ENCODE results near the gene HAUS5. TPM values are rescaled to one million over a fixed set of nuclear protein-coding genes. Genes with fewer than 3 reads are reported as not detected.

The HAUS5 gene
- total RNA-seq, 2 experiments from 2014 or later, result 28.4 to 29.9 TPM

DNA sequence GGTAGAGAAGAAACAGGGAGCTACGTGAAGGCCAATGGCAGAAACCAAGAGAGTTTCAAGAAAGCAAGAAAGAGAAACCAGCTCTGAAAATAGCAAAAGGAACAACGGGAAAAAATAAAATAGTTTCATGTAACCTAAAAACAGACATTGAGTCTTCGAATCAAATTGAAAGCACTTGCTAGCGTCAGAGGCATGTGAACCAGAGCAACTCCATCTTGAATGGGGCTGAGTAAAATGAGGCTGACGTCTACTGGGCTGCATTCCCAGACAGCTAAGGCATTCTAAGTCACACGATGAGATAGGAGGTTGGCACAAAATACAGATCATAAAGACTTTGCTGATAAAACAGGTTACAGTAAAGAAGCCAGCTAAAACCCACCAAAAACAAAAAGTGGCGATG is 33.8 kb upstream of the HAUS5 start:
- H3K4me3 ChIP-seq (ENCODE audit: low read length), result no peak overlapping the region
- peaks cover 4 to 6% of the 10 kb centered on the region in 2 experiments for H3K27me3 ChIP-seq (ENCODE audit: control insufficient read depth in 1 of 2, insufficient read depth in 2 of 2, low read length in 2 of 2)
- no peak for DNase-seq
- Mint-ChIP-seq H3K9me3 (peaks cover 7% of the 10 kb centered on the region), H3K27me3 (peaks cover 17% of the 10 kb centered on the region), H3K4me3 (no peak overlapping the region), H3K4me1 (ENCODE audit: low read depth) (no peaks in the 10 kb centered on the region), H3K36me3 (ENCODE audit: low read depth) (peaks cover 4% of the 10 kb centered on the region), H3K27ac (no peak overlapping the region)
- ChIA-PET POLR2A (no interaction called here), CTCF (no interaction called here)
- H3K36me3 ChIP-seq (ENCODE audit: insufficient read depth, low read length), result no peaks in the 10 kb centered on the region
- no peaks in the 10 kb centered on the region for H3K4me1 ChIP-seq (ENCODE audit: insufficient read depth, low read length)
- H3K27ac ChIP-seq (ENCODE audit: low read depth in 1 of 2, low read length in 2 of 2), result no peak overlapping the region
- intact Hi-C loops (cut with DNase I, micrococcal nuclease), result no loop called here
- TF ChIP-seq, protein P1, sequence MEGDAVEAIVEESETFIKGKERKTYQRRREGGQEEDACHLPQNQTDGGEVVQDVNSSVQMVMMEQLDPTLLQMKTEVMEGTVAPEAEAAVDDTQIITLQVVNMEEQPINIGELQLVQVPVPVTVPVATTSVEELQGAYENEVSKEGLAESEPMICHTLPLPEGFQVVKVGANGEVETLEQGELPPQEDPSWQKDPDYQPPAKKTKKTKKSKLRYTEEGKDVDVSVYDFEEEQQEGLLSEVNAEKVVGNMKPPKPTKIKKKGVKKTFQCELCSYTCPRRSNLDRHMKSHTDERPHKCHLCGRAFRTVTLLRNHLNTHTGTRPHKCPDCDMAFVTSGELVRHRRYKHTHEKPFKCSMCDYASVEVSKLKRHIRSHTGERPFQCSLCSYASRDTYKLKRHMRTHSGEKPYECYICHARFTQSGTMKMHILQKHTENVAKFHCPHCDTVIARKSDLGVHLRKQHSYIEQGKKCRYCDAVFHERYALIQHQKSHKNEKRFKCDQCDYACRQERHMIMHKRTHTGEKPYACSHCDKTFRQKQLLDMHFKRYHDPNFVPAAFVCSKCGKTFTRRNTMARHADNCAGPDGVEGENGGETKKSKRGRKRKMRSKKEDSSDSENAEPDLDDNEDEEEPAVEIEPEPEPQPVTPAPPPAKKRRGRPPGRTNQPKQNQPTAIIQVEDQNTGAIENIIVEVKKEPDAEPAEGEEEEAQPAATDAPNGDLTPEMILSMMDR (IDR thresholded peaks at IDR 0.05), result no peak
- no peak for ATAC-seq (ENCODE audit: poor library complexity)
- peaks cover 22 to 29% of the 10 kb centered on the region in 2 experiments for H3K9me3 ChIP-seq (ENCODE audit: control insufficient read depth in 1 of 2, insufficient read depth in 1 of 2, low read length in 2 of 2)

DNA sequence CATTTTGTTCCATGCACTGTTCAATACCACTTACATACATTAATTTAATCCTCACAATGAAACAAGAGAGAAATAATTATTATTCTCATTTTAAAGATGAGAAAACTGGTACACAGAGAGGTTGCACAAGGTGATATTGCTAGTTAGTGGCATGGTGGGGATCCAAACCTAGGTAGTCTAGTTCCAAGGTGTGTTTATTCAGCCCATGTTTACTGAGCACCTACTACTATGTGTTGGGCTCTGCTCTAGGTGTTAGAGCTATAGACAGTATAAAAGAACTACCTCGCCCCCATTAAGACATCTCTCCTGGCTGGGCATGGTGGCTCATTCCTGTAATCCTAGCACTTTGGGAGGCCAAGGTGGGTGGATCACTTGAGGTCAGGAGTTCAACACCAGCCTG is 29.8 kb upstream of the HAUS5 start:
- ChIA-PET POLR2A (no interaction called here), CTCF (no interaction called here)
- Mint-ChIP-seq H3K36me3 (ENCODE audit: low read depth) (peaks cover 2% of the 10 kb centered on the region), H3K4me1 (ENCODE audit: low read depth) (no peaks in the 10 kb centered on the region), H3K4me3 (no peak overlapping the region), H3K27me3 (peaks cover 35% of the 10 kb centered on the region), H3K9me3 (no peaks in the 10 kb centered on the region), H3K27ac (no peak overlapping the region)
- intact Hi-C loops (cut with DNase I, micrococcal nuclease), result no loop called here
- Histone ChIP-seq H3K4me1 (ENCODE audit: insufficient read depth, low read length) (no peaks in the 10 kb centered on the region), H3K4me3 (ENCODE audit: low read length) (no peak overlapping the region), H3K36me3 (ENCODE audit: insufficient read depth, low read length) (no peaks in the 10 kb centered on the region), H3K27me3 (ENCODE audit: control insufficient read depth in 1 of 2, insufficient read depth in 2 of 2, low read length in 2 of 2) (peaks cover 3 to 6% of the 10 kb centered on the region in 2 experiments), H3K9me3 (ENCODE audit: control insufficient read depth in 1 of 2, insufficient read depth in 1 of 2, low read length in 2 of 2) (peaks cover 5 to 10% of the 10 kb centered on the region in 2 experiments), H3K27ac (ENCODE audit: low read depth in 1 of 2, low read length in 2 of 2) (no peak overlapping the region)
- no peak for DNase-seq
- ATAC-seq (ENCODE audit: poor library complexity), result no peak
- TF ChIP-seq, protein P1 (IDR thresholded peaks at IDR 0.05), result no peak

DNA sequence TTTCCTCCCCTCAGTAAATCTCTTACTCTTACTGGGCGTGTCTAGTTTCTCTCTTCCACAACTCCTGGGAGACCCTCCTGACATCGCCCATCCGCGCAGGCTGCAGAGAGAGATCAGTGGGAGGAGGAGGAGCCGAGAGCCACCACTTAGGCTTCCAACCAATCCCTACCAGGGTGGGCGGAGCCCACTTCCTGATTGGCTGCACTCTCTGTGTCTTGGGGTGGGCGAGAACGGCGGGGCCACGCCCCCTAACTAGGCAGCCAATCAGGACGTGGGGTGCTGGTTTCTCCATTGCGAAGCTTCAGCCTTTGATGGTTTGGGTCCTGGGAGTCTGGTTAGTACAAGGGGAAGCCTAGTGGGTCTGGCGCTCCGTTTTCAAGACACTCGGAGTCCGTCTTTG is 26.7 kb upstream of the HAUS5 start, which contains the start of gene PMIS2:
Gene PMIS2, plus strand, starts transcription at position 326 of the 400 bp plus-strand sequence. CDS start 87 bp downstream, outside the sequence.
- Mint-ChIP-seq H3K27ac (no peak within 1 kb of the TSS), H3K27me3 (peaks cover 26% of the 10 kb centered on the region), H3K9me3 (no peaks in the 10 kb centered on the region), H3K4me3 (no peak within 1 kb of the TSS), H3K36me3 (ENCODE audit: low read depth) (no peaks in the 10 kb centered on the region), H3K4me1 (ENCODE audit: low read depth) (no peaks in the 10 kb centered on the region)
- TF ChIP-seq, protein P1 (IDR thresholded peaks at IDR 0.05), result no peak
- ChIA-PET POLR2A (no interaction called here), CTCF (no interaction called here)
- peaks cover 0 to 7% of the 10 kb centered on the region in 2 experiments for H3K9me3 ChIP-seq (ENCODE audit: control insufficient read depth in 1 of 2, insufficient read depth in 1 of 2, low read length in 2 of 2)
- H3K4me3 ChIP-seq (ENCODE audit: low read length), result no peak within 1 kb of the TSS
- H3K27me3 ChIP-seq (ENCODE audit: control insufficient read depth in 1 of 2, insufficient read depth in 2 of 2, low read length in 2 of 2), result peaks cover 3 to 6% of the 10 kb centered on the region in 2 experiments
- H3K4me1 ChIP-seq (ENCODE audit: insufficient read depth, low read length), result no peaks in the 10 kb centered on the region
- H3K36me3 ChIP-seq (ENCODE audit: insufficient read depth, low read length), result no peaks in the 10 kb centered on the region
- H3K27ac ChIP-seq (ENCODE audit: low read depth in 1 of 2, low read length in 2 of 2), result no peak within 1 kb of the TSS
- DNase-seq, result peak in 1 of 14 experiments; percentile 54
- ATAC-seq (ENCODE audit: poor library complexity), result no peak
- intact Hi-C loops (cut with DNase I, micrococcal nuclease), result no loop called here
